Glutamatergic neuron (in vitro differentiated cells): ENCODE results near the gene FRMPD4. TPM values are rescaled to one million over a fixed set of nuclear protein-coding genes. Genes with fewer than 3 reads are reported as not detected.

Experiments used
- DNase-seq: peaks from one replicate; pipeline ENCODE4 v3.0.0; 2022
- H3K27ac Mint-ChIP-seq: one replicate; pipeline ENCODE4 v1.8.0; 2020; ENCODE audit warnings: mild to moderate bottlenecking, mixed read lengths, inconsistent platforms; ENCODE audit not compliant: unreplicated experiment
- H3K27me3 Mint-ChIP-seq: one replicate; pipeline ENCODE4 v1.8.0; 2020; ENCODE audit warnings: mild to moderate bottlenecking, moderate library complexity, mixed read lengths, inconsistent platforms; ENCODE audit not compliant: unreplicated experiment
- H3K36me3 Mint-ChIP-seq: one replicate; pipeline ENCODE4 v1.8.0; 2020; ENCODE audit warnings: mild to moderate bottlenecking, mixed read lengths, inconsistent platforms; ENCODE audit not compliant: unreplicated experiment
- H3K4me1 Mint-ChIP-seq: one replicate; pipeline ENCODE4 v1.8.0; 2020; ENCODE audit warnings: mild to moderate bottlenecking, low read depth, mixed read lengths, inconsistent platforms; ENCODE audit not compliant: unreplicated experiment
- H3K4me3 Mint-ChIP-seq: one replicate; pipeline ENCODE4 v1.8.0; 2020; ENCODE audit warnings: mild to moderate bottlenecking, mixed read lengths, inconsistent platforms; ENCODE audit not compliant: unreplicated experiment
- H3K9me3 Mint-ChIP-seq: one replicate; pipeline ENCODE4 v1.8.0; 2020; ENCODE audit warnings: mild to moderate bottlenecking, moderate library complexity, mixed read lengths, inconsistent platforms; ENCODE audit not compliant: unreplicated experiment
- total RNA-seq: library from RNA; stranded (reverse); fragmentation: NEBNext Ultra II Directional; extraction: Animal tissue kit (Norgen Biotek cat#: 25700); gene quantifications from one replicate; pipeline ENCODE4 v1.2.1, GENCODE V29; 2021; ENCODE audit not compliant: unreplicated experiment
- TF ChIP-seq, protein P1 (sequence below): fragments of 200-600 bp; sonication (generic); IDR thresholded peaks from one replicate; pipeline ENCODE4 v1.5.0; 2021; ENCODE audit not compliant: partially characterized antibody, unreplicated experiment

FRMPD4 gene
- total RNA-seq, 1 donor from 2014 or later: 6.2 TPM

DNA sequence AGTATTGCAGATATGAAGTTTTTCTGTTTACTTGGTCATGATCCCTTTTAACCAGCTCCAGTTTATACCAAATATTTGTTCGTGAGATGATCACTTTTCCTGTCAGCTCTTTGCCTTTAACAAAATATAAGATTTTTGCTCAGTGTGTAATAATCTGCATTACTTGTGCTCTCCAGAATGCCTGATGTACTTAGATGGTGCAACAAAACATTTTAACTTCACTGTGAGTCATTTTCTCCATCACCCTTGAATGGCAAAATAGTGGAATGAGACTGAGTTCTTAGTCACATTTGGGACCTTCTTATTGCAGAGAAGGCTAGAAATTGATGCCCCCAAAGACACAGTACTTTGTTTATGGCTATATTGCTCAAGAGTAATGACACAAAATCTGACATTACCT is 252.0 kb downstream of the FRMPD4 start:
- TF ChIP-seq, protein P1, sequence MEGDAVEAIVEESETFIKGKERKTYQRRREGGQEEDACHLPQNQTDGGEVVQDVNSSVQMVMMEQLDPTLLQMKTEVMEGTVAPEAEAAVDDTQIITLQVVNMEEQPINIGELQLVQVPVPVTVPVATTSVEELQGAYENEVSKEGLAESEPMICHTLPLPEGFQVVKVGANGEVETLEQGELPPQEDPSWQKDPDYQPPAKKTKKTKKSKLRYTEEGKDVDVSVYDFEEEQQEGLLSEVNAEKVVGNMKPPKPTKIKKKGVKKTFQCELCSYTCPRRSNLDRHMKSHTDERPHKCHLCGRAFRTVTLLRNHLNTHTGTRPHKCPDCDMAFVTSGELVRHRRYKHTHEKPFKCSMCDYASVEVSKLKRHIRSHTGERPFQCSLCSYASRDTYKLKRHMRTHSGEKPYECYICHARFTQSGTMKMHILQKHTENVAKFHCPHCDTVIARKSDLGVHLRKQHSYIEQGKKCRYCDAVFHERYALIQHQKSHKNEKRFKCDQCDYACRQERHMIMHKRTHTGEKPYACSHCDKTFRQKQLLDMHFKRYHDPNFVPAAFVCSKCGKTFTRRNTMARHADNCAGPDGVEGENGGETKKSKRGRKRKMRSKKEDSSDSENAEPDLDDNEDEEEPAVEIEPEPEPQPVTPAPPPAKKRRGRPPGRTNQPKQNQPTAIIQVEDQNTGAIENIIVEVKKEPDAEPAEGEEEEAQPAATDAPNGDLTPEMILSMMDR: no peak
- peaks cover 3% of the 10 kb centered on the region for H3K9me3 Mint-ChIP-seq
- no peaks in the 10 kb centered on the region for H3K27me3 Mint-ChIP-seq
- no peaks in the 10 kb centered on the region for H3K36me3 Mint-ChIP-seq
- H3K4me3 Mint-ChIP-seq: no peak overlapping the region
- peaks cover 2% of the 10 kb centered on the region for H3K4me1 Mint-ChIP-seq
- no peak overlapping the region for H3K27ac Mint-ChIP-seq
- DNase-seq: no peak

DNA sequence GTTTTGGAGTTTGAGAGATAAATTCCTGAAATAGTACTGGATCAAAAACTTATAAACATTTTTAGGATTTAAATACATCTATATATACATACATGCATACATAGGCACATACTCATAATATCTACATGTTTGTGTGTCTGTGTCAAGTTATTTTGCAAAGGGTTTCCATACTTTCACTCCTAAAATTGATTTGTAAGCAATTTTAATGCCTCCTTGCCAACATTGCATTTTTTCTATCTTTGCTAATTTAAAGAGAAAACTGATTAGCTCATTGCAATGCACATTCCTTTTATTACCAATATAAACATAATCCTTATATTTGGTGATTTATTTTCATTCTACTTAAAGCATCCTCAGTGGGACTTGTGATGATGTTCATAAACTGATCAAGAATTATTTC is 258.3 kb downstream of the FRMPD4 start:
- no peaks in the 10 kb centered on the region for H3K36me3 Mint-ChIP-seq
- H3K9me3 Mint-ChIP-seq: no peaks in the 10 kb centered on the region
- peaks cover 2% of the 10 kb centered on the region for H3K4me1 Mint-ChIP-seq
- no peak overlapping the region for H3K27ac Mint-ChIP-seq
- no peak overlapping the region for H3K4me3 Mint-ChIP-seq
- H3K27me3 Mint-ChIP-seq: no peaks in the 10 kb centered on the region
- TF ChIP-seq, protein P1: no peak
- no peak for DNase-seq

DNA sequence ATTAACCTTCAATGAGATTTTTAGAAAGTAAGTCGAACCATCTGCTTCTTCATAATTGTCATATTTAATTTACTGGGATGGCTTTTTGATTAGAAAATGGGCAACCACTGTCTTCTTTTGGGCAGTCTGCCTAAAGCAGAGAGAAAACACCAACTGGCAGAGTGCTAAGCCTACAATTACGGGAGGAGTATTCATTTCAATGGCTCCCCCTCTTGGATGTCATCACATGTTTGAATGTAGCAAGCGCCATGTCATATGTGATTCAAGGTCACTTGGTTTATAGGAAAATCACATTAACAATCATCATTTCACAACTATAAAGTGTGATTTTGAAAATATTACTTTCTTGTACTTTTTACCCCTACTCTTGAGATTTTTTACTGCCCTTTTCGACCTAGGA is 261.9 kb downstream of the FRMPD4 start:
- DNase-seq: no peak
- TF ChIP-seq, protein P1: no peak
- no peaks in the 10 kb centered on the region for H3K4me1 Mint-ChIP-seq
- H3K9me3 Mint-ChIP-seq: peaks cover 1% of the 10 kb centered on the region
- H3K36me3 Mint-ChIP-seq: no peaks in the 10 kb centered on the region
- no peak overlapping the region for H3K4me3 Mint-ChIP-seq
- no peak overlapping the region for H3K27ac Mint-ChIP-seq
- H3K27me3 Mint-ChIP-seq: no peaks in the 10 kb centered on the region

DNA sequence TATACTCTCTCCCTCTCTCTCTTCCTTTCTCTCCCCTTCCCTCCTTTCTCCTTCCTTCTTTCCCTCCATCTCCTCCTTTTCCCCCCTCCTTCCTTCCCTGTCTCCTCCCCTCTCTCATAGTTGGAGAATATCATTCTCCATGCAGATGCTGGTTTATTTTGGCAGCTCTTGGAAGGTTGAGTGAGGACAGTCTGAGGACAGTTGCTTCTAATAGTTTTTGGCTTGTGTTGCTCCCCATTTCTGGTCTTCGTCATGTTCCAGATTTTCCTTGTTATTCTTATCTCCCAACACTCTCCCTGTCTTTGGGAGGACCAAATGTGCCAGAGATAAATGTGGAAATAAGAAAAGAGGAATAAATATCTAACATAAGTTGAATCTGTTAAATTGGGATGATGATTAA is 263.0 kb downstream of the FRMPD4 start:
- DNase-seq: no peak
- Mint-ChIP-seq H3K27me3 (no peaks in the 10 kb centered on the region), H3K27ac (no peak overlapping the region), H3K36me3 (no peaks in the 10 kb centered on the region), H3K4me3 (no peak overlapping the region), H3K9me3 (peaks cover 1% of the 10 kb centered on the region), H3K4me1 (no peaks in the 10 kb centered on the region)
- TF ChIP-seq, protein P1: no peak

DNA sequence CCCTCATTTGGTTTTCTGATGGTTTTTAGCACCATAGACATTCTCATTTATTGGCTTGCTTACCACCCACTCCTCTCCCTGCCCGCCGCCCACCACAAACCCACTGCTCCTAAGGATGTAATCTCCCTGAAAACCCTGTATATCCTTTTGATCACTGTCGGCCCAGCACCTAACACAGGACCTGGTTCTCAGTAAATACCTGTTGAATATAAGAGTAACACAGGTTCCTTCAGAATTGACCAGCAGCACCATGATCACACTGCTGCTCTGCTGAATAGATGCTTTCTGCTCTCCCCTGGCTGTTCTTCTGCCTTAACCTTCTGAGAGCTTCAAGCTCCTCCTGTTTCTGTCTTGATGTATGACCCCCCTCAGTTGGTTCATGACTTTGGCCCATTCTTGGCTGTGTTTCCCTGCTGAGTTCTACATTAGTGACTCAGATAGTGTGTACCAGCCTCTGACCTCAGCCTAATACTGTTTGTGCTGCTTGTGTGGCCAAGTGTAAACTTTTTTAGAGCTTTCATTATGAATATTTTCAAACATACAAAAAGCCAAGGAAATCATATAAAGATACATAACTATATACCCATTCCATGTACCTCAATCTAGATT is 265.3 kb downstream of the FRMPD4 start:
- no peaks in the 10 kb centered on the region for H3K4me1 Mint-ChIP-seq
- H3K27me3 Mint-ChIP-seq: no peaks in the 10 kb centered on the region
- no peak overlapping the region for H3K27ac Mint-ChIP-seq
- no peak overlapping the region for H3K4me3 Mint-ChIP-seq
- no peak for DNase-seq
- H3K36me3 Mint-ChIP-seq: no peaks in the 10 kb centered on the region
- TF ChIP-seq, protein P1: no peak
- peaks cover 1% of the 10 kb centered on the region for H3K9me3 Mint-ChIP-seq
